Measurements from ENCODE around the gene GPX8. TPM values are rescaled to one million over a fixed set of nuclear protein-coding genes. Genes with fewer than 3 reads are reported as not detected.
A peak's percentile ranks its signal among the peaks of the same experiment; 100 is the strongest.

Gene GPX8
- total RNA-seq, 1 donor from 2014 or later: 198 TPM

DNA sequence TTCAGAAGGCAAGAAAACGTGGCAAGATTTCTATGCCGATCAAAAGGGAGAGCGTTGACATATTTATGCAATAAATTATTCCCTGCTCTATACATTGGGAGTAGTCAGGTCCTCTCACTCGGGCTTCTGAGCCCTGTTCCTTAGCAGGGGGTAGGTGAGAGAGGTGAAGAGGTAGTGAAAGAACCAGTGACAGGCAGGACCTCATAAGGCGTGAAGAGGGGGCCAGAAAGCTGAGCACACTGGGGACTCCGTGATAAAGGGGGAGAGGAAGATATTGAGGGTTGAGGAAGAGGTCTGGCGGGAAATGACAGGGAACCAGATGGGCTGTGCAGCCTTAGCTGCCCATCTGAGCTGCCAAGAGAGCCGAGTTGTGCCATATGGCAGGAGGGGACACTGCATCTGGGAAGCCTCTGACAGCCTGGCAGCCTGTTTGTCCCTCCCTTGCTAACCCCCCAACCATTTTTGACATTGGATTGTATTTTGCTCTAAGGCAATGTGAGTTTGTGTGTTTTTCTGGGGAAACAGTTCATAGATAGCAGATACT is 13.8 kb downstream of the GPX8 start:
- Mint-ChIP-seq H3K4me3 (ENCODE audit: unreplicated experiment) (peak overlapping the region; percentile 75), H3K36me3 (ENCODE audit: low read depth) (no peaks in the 10 kb centered on the region), H3K9me3 (ENCODE audit: low read depth) (no peaks in the 10 kb centered on the region), H3K27ac (ENCODE audit: unreplicated experiment) (peak overlapping the region; percentile 76), H3K4me1 (ENCODE audit: low read depth) (peaks cover 33% of the 10 kb centered on the region), H3K27me3 (ENCODE audit: low read depth) (peaks cover 46% of the 10 kb centered on the region)
- TF ChIP-seq, protein P1, sequence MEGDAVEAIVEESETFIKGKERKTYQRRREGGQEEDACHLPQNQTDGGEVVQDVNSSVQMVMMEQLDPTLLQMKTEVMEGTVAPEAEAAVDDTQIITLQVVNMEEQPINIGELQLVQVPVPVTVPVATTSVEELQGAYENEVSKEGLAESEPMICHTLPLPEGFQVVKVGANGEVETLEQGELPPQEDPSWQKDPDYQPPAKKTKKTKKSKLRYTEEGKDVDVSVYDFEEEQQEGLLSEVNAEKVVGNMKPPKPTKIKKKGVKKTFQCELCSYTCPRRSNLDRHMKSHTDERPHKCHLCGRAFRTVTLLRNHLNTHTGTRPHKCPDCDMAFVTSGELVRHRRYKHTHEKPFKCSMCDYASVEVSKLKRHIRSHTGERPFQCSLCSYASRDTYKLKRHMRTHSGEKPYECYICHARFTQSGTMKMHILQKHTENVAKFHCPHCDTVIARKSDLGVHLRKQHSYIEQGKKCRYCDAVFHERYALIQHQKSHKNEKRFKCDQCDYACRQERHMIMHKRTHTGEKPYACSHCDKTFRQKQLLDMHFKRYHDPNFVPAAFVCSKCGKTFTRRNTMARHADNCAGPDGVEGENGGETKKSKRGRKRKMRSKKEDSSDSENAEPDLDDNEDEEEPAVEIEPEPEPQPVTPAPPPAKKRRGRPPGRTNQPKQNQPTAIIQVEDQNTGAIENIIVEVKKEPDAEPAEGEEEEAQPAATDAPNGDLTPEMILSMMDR (IDR thresholded peaks at IDR 0.05): no peak
- DNase-seq (ENCODE audit: low spot score): no peak

DNA sequence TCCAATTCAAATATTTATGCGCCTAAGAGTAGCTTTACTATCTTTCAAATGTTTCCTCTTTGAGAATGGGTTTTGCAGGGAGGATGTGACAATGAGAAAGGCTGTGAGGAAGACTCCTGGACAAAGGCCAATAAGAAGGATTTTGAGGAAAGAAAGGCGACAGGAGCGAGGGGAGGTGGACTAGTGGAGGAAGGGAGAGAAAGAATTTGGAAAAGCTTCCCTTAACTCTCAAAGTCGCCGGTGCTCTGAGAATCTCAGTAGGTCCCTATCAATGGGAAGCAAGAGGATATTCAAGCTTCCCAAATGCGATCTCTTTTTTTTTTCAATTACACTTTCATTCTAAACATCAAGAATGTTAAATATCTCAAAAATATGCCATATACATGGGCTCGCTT is 15.8 kb downstream of the GPX8 start:
- H3K27ac Mint-ChIP-seq (ENCODE audit: unreplicated experiment): no peak overlapping the region
- peaks cover 29% of the 10 kb centered on the region for H3K4me1 Mint-ChIP-seq (ENCODE audit: low read depth)
- H3K36me3 Mint-ChIP-seq (ENCODE audit: low read depth): no peaks in the 10 kb centered on the region
- H3K27me3 Mint-ChIP-seq (ENCODE audit: low read depth): peaks cover 63% of the 10 kb centered on the region
- H3K4me3 Mint-ChIP-seq (ENCODE audit: unreplicated experiment): peak overlapping the region; percentile 65
- DNase-seq (ENCODE audit: low spot score): no peak
- TF ChIP-seq, protein P1 (IDR thresholded peaks at IDR 0.05): no peak
- no peaks in the 10 kb centered on the region for H3K9me3 Mint-ChIP-seq (ENCODE audit: low read depth)

GRCh38 chr5:55176176-55176818 is 16.3 kb downstream of the GPX8 start:
- no peaks in the 10 kb centered on the region for H3K36me3 Mint-ChIP-seq (ENCODE audit: low read depth)
- H3K4me3 Mint-ChIP-seq (ENCODE audit: unreplicated experiment): peak overlapping the region; percentile 65
- H3K27ac Mint-ChIP-seq (ENCODE audit: unreplicated experiment): no peak overlapping the region
- H3K27me3 Mint-ChIP-seq (ENCODE audit: low read depth): peaks cover 68% of the 10 kb centered on the region
- no peak for DNase-seq (ENCODE audit: low spot score)
- no peaks in the 10 kb centered on the region for H3K9me3 Mint-ChIP-seq (ENCODE audit: low read depth)
- H3K4me1 Mint-ChIP-seq (ENCODE audit: low read depth): peaks cover 29% of the 10 kb centered on the region
- TF ChIP-seq, protein P1 (IDR thresholded peaks at IDR 0.05): peak; percentile 37

- Mint-ChIP-seq H3K9me3 (ENCODE audit: low read depth) (no peaks in the 10 kb centered on the region), H3K27ac (ENCODE audit: unreplicated experiment) (no peak overlapping the region), H3K4me3 (ENCODE audit: unreplicated experiment) (peak overlapping the region; percentile 65), H3K27me3 (ENCODE audit: low read depth) (peaks cover 76% of the 10 kb centered on the region), H3K36me3 (ENCODE audit: low read depth) (no peaks in the 10 kb centered on the region), H3K4me1 (ENCODE audit: low read depth) (peaks cover 28% of the 10 kb centered on the region)
- DNase-seq (ENCODE audit: low spot score): no peak
- TF ChIP-seq, protein P1 (IDR thresholded peaks at IDR 0.05): no peak
Observed at GRCh38 chr5:55177078-55177477, 17.1 kb downstream of the GPX8 start.

GRCh38 chr5:55180016-55180415 is 20.0 kb downstream of the GPX8 start:
- Mint-ChIP-seq H3K4me3 (ENCODE audit: unreplicated experiment) (no peak overlapping the region), H3K36me3 (ENCODE audit: low read depth) (peaks cover under 1% of the 10 kb centered on the region), H3K27ac (ENCODE audit: unreplicated experiment) (no peak overlapping the region), H3K4me1 (ENCODE audit: low read depth) (peaks cover 13% of the 10 kb centered on the region), H3K27me3 (ENCODE audit: low read depth) (peaks cover 78% of the 10 kb centered on the region), H3K9me3 (ENCODE audit: low read depth) (peaks cover 3% of the 10 kb centered on the region)
- DNase-seq (ENCODE audit: low spot score): no peak
- TF ChIP-seq, protein P1 (IDR thresholded peaks at IDR 0.05): no peak

All from chondrocyte (in vitro differentiated cells).